ENCODE data around the gene FBXW9. TPM values are rescaled to one million over a fixed set of nuclear protein-coding genes. Genes with fewer than 3 reads are reported as not detected.
"Not testable (repeated sequence)": the region's sequence is repeated elsewhere in the genome, so short reads cannot be mapped to it uniquely, and the experiment has no call there.

Gene FBXW9
- total RNA-seq, 1 experiment from 2014 or later: 14.0 TPM

- TF ChIP-seq EZH2phosphoT487 (IDR thresholded peaks at IDR 0.05; ENCODE audit: borderline replicate concordance) (no peak), EGR1 (IDR thresholded peaks at IDR 0.05; ENCODE audit: low read depth) (peak; percentile 85), SP1 (IDR thresholded peaks at IDR 0.05; ENCODE audit: low read depth) (peak; percentile 80), CBX3 (IDR thresholded peaks at IDR 0.05; ENCODE audit: low read depth) (no peak), SRF (IDR thresholded peaks at IDR 0.05; ENCODE audit: low read depth) (0 out of 2 replicates have a peak, but pooled peaks have one; percentile 53)
- TF ChIP-seq, protein P1, sequence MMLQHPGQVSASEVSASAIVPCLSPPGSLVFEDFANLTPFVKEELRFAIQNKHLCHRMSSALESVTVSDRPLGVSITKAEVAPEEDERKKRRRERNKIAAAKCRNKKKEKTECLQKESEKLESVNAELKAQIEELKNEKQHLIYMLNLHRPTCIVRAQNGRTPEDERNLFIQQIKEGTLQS (IDR thresholded peaks at IDR 0.05): no peak
Observed at GRCh38 chr19:12681074-12681987, 15.1 kb downstream of the FBXW9 start, which contains the start of gene DHPS (continued).

- Histone ChIP-seq H3K9me3 (ENCODE audit: control insufficient read depth in 1 of 2, insufficient read depth in 1 of 2, low read depth in 1 of 2, low read length in 2 of 2) (no peaks in the 10 kb centered on the region), H3K27me3 (ENCODE audit: insufficient read depth, low read length) (no peaks in the 10 kb centered on the region), H3K9ac (ENCODE audit: low read length) (0 out of 2 replicates have a peak overlapping the region, but pooled peaks have one; percentile 20), H3K27ac (ENCODE audit: low read depth, low read length) (peak overlapping the region; percentile 24; the same call in 1 of the 2 replicates), H4K20me1 (ENCODE audit: insufficient read depth) (no peaks in the 10 kb centered on the region), H2AFZ (ENCODE audit: low read depth, low read length, poor library complexity, severe bottlenecking) (no peak overlapping the region), H3K9me2 (ENCODE audit: insufficient read depth) (no peaks in the 10 kb centered on the region), H3K79me2 (ENCODE audit: insufficient read depth, low read length) (peaks cover 28% of the 10 kb centered on the region), H3K4me3 (replicated peaks in 1 of 2; ENCODE audit: low read depth in 1 of 2, low read length in 2 of 2) (peak overlapping the region; percentile 18 to 20), H3K4me1 (ENCODE audit: control insufficient read depth in 1 of 2, insufficient read depth in 2 of 2, low read length in 2 of 2) (peaks cover 9 to 22% of the 10 kb centered on the region in 2 experiments; a peak in 3 of 4 replicates), H3K36me3 (ENCODE audit: control insufficient read depth in 1 of 2, insufficient read depth in 2 of 2, low read length in 2 of 2) (peaks cover 19 to 38% of the 10 kb centered on the region in 2 experiments; a peak in 3 of 4 replicates), H3K4me2 (ENCODE audit: low read length) (peak overlapping the region; percentile 56)
- CTCF ChIA-PET: interaction anchor here (1.9 kb wide), 1 partner anchor 8 kb away, joined by 5 read pairs; no protein-coding TSS in a partner anchor
- POLR2A ChIA-PET: no interaction called here
- RAD21 ChIA-PET (ENCODE audit: low non-redundant PET in 1 of 2, low total read pairs in 2 of 2, uncharacterized antibody in 2 of 2, unreplicated experiment in 2 of 2): no interaction called here
- DNase-seq (ENCODE audit: low read depth, low spot score): no peak
- TF ChIP-seq ZNF274 (IDR thresholded peaks at IDR 0.05; ENCODE audit: low read depth, low read length): no peak
- TF ChIP-seq EZH2 (IDR thresholded peaks at IDR 0.05): no peak
- no peak for TF ChIP-seq ELF1 (IDR thresholded peaks at IDR 0.05; ENCODE audit: borderline replicate concordance, low read depth)
- no peak for TF ChIP-seq CBX3 (IDR thresholded peaks at IDR 0.05; ENCODE audit: low read depth)
- TF ChIP-seq CEBPB (IDR thresholded peaks at IDR 0.05; ENCODE audit: low read depth): no peak
- no TSS peak for BruUV-seq (replicated peaks)
- intact Hi-C loops (cut with micrococcal nuclease): no loop called here
- no peak for ATAC-seq
Observed at GRCh38 chr19:12680034-12680433, 16.4 kb downstream of the FBXW9 start.

DNA sequence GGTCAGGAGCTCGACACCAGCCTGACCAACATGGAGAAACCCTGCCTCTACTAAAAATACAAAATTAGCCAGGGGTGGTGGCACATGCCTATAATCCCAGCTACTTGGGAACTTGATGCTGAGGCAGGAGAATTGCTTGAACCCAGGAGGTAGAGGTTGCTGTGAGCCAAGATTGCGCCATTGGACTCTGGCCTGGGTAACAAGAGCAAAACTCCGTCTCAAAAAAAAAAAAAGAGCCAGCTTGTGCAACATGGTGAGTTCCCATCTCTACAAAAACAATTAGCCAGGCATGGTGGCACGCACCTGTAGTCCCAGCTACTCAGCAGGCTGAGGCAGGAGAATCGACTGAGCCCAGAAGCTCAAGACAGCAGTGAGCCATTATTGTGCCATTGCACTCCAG lies 18.4 kb downstream of the FBXW9 start:
- H3K9me3 ChIP-seq (ENCODE audit: control insufficient read depth in 1 of 2, insufficient read depth in 1 of 2, low read depth in 1 of 2, low read length in 2 of 2); H4K20me1 ChIP-seq (ENCODE audit: insufficient read depth); H3K27ac ChIP-seq (ENCODE audit: low read depth, low read length); H3K9me2 ChIP-seq (ENCODE audit: insufficient read depth); BruUV-seq (replicated peaks); H3K27me3 ChIP-seq (ENCODE audit: insufficient read depth, low read length); DNase-seq (ENCODE audit: low read depth, low spot score); RAD21 ChIA-PET (ENCODE audit: low non-redundant PET in 1 of 2, low total read pairs in 2 of 2, uncharacterized antibody in 2 of 2, unreplicated experiment in 2 of 2); H3K9ac ChIP-seq (ENCODE audit: low read length); ATAC-seq; intact Hi-C loops (cut with micrococcal nuclease); H2AFZ ChIP-seq (ENCODE audit: low read depth, low read length, poor library complexity, severe bottlenecking); H3K4me2 ChIP-seq (ENCODE audit: low read length); H3K4me3 ChIP-seq (replicated peaks in 1 of 2; ENCODE audit: low read depth in 1 of 2, low read length in 2 of 2): not testable (repeated sequence)
- Histone ChIP-seq H3K36me3 (ENCODE audit: control insufficient read depth in 1 of 2, insufficient read depth in 2 of 2, low read length in 2 of 2) (peaks cover 24 to 47% of the 10 kb centered on the region in 2 experiments; a peak in 3 of 4 replicates), H3K4me1 (ENCODE audit: control insufficient read depth in 1 of 2, insufficient read depth in 2 of 2, low read length in 2 of 2) (peaks cover 9 to 22% of the 10 kb centered on the region in 2 experiments; a peak in 3 of 4 replicates), H3K79me2 (ENCODE audit: insufficient read depth, low read length) (peaks cover 30% of the 10 kb centered on the region)
- CTCF ChIA-PET: interaction anchor here (0.7 kb wide), 1 partner anchor 629 kb away, joined by 3 read pairs; no protein-coding TSS in a partner anchor
- POLR2A ChIA-PET: interaction anchor here (0.7 kb wide), 1 partner anchor 44 kb away, joined by 4 read pairs; no protein-coding TSS in a partner anchor
